GM12878 (cell line): Measurements from ENCODE around the gene UBE3D. TPM values are rescaled to one million over a fixed set of nuclear protein-coding genes. Genes with fewer than 3 reads are reported as not detected.

Experiments used
- ATAC-seq: fragments of 200-7000 bp; cut with Tn5 transposase; 3 replicates; pipeline ENCODE4 v1.9.1; 2020; ENCODE audit warnings: mild to moderate bottlenecking, moderate library complexity
- BruUV-seq: library from RNA; stranded (reverse); fragments of 400-500 nt; replicated peaks from 2 replicates; lab custom pipeline; 2021; lab: Mats Ljungman, UMichigan
- CTCF ChIA-PET: fragments of 300-600 bp; sonication (Branson Sonifier 250); formaldehyde crosslinking; extraction: SDS; loops from one replicate; lab custom pipeline; 2021; ENCODE audit warnings: inconsistent platforms; lab: Yijun Ruan, JAX
- POLR2A ChIA-PET: fragments of 350-600 bp; formaldehyde crosslinking; extraction: SDS; loops from one replicate; lab custom pipeline; 2021; ENCODE audit warnings: inconsistent platforms; lab: Charles Lee
- RAD21 ChIA-PET: fragments of 300-600 bp; sonication (Branson Sonifier 250); formaldehyde crosslinking; loops from one replicate; lab custom pipeline; 2023; ENCODE audit warnings: antibody characterized with exemption; ENCODE audit not compliant: unreplicated experiment; lab: Charles Lee
- SMC1A ChIA-PET: fragments of 300-600 bp; sonication (Branson Sonifier 250); formaldehyde crosslinking; loops from one replicate; lab custom pipeline; 2023; ENCODE audit not compliant: unreplicated experiment, uncharacterized antibody; lab: Charles Lee
- DNase-seq: peaks from one replicate; pipeline ENCODE4 v3.0.0-alpha.2; 2011; ENCODE audit warnings: low read depth, low spot score
- FAIRE-seq: peaks from 3 replicates; lab custom pipeline; 2011; peaks lifted over from hg19 to GRCh38; lab: Jason Lieb, UNC
- H2AFZ ChIP-seq: 2 replicates; pipeline ENCODE4 v1.6.0; 2011; ENCODE audit warnings: low read depth, low read length, control low read depth; ENCODE audit not compliant: control insufficient read depth
- H3K27ac ChIP-seq: 2 replicates; pipeline ENCODE4 v1.5.1; 2011; ENCODE audit warnings: control low read depth; ENCODE audit not compliant: control insufficient read depth, insufficient read depth
- H3K27me3 ChIP-seq, 2 experiments: replicated peaks in 1 of 2; 2 replicates each; pipeline versions ENCODE4 v1.6.0 to v1.6.1; 2011; ENCODE audit warnings: low read length in 1 of 2; ENCODE audit not compliant: control insufficient read depth in 2 of 2, insufficient read depth in 2 of 2
- H3K36me3 ChIP-seq, 2 experiments: 2 replicates each; pipeline ENCODE4 v1.5.1; 2011; ENCODE audit warnings: low read length in 1 of 2; ENCODE audit not compliant: control insufficient read depth in 2 of 2, insufficient read depth in 2 of 2
- H3K4me1 ChIP-seq: 2 replicates; pipeline ENCODE4 v1.6.1; 2011; ENCODE audit warnings: mild to moderate bottlenecking, low read length, moderate library complexity, mixed read lengths; ENCODE audit not compliant: control insufficient read depth, insufficient read depth
- H3K4me2 ChIP-seq: 2 replicates; pipeline ENCODE4 v1.6.0; 2011; ENCODE audit warnings: control low read depth; ENCODE audit not compliant: control insufficient read depth, insufficient read depth
- H3K4me3 ChIP-seq: fragments of 200-600 bp; sonication (generic); 2 replicates; pipeline ENCODE4 v1.5.1; 2016
- H3K79me2 ChIP-seq: 2 replicates; pipeline ENCODE4 v1.6.0; 2011; ENCODE audit warnings: low read length; ENCODE audit not compliant: control insufficient read depth, insufficient read depth
- H3K9ac ChIP-seq: 2 replicates; pipeline ENCODE4 v1.8.0; 2011; ENCODE audit warnings: low read length, control low read depth, mixed read lengths; ENCODE audit not compliant: control insufficient read depth, insufficient read depth
- H3K9me3 ChIP-seq: replicated peaks from 3 replicates; pipeline ENCODE4 v1.5.1; 2011; ENCODE audit warnings: mild to moderate bottlenecking, low read length; ENCODE audit not compliant: control insufficient read depth, insufficient read depth
- H4K20me1 ChIP-seq: 2 replicates; pipeline ENCODE4 v1.6.0; 2011; ENCODE audit not compliant: control insufficient read depth, insufficient read depth
- CBX5 ChIP-seq: sonication (generic); IDR thresholded peaks from 2 replicates; pipeline ENCODE4 v1.6.1; 2016; ENCODE audit warnings: low read depth, moderate library complexity, mild to moderate bottlenecking, inconsistent platforms
- CREB1 ChIP-seq: IDR thresholded peaks from 2 replicates; pipeline ENCODE4 v1.6.1; 2012; ENCODE audit warnings: low read depth, mild to moderate bottlenecking, inconsistent platforms
- GATAD2B ChIP-seq: fragments of 450-650 bp; conservative IDR thresholded peaks from 2 replicates; pipeline ENCODE4 v1.6.1; 2017; ENCODE audit warnings: low read depth, mild to moderate bottlenecking, moderate library complexity
- NFXL1 ChIP-seq: fragments of 450-650 bp; IDR thresholded peaks from 2 replicates; pipeline ENCODE4 v1.6.1; 2017; ENCODE audit warnings: antibody characterized with exemption, mild to moderate bottlenecking, borderline replicate concordance
- PAX8 ChIP-seq: fragments of 450-650 bp; IDR thresholded peaks from 2 replicates; pipeline ENCODE4 v1.6.1; 2017; ENCODE audit warnings: mild to moderate bottlenecking, moderate library complexity
- RAD51 ChIP-seq: fragments of 450-650 bp; IDR thresholded peaks from 2 replicates; pipeline ENCODE4 v1.6.1; 2016; ENCODE audit warnings: moderate library complexity, mild to moderate bottlenecking, inconsistent platforms
- SREBF2 ChIP-seq: IDR thresholded peaks from 2 replicates; pipeline ENCODE4 v1.6.1; 2012; ENCODE audit warnings: mild to moderate bottlenecking, low read length
- SRF ChIP-seq, 2 experiments: IDR thresholded peaks; 2 replicates each; pipeline ENCODE4 v1.6.1; 2011; ENCODE audit warnings: low read depth in 2 of 2, low read length in 2 of 2, mild to moderate bottlenecking in 1 of 2, moderate library complexity in 1 of 2
- ZZZ3 ChIP-seq: IDR thresholded peaks from 2 replicates; pipeline ENCODE4 v1.6.1; 2011; ENCODE audit warnings: low read depth; ENCODE audit not compliant: control insufficient read depth, insufficient read length
- WGBS: methylation state at CpG from one replicate; pipeline ENCODE4 v1.1.6; 2016; ENCODE audit warnings: low lambda C conversion rate; ENCODE audit not compliant: insufficient replicate concordance, insufficient coverage; ENCODE audit errors: missing lambda C conversion rate; 5-methylcytosine and 5-hydroxymethylcytosine counted together
- in situ Hi-C: fragments of 300-500 bp; cut with MboI; formaldehyde crosslinking; loops from 9 replicates; pipeline ENCODE4 v1.14.3; 2018; ENCODE audit warnings: mixed read lengths
- intact Hi-C: fragments of 100-400 bp; cut with micrococcal nuclease; formaldehyde crosslinking; loops from one replicate; pipeline ENCODE4 v1.14.2; 2022; ENCODE audit not compliant: unreplicated experiment
- polyA plus RNA-seq, 11 experiments: library from polyadenylated mRNA; depleted of rRNA in 4 of 11; unstranded in 6 of 11; stranded (reverse) in 5 of 11; fragments of >200 nt; fragmentation: Nextera tagmentation in 4 of 11; fragmentation: Illumina TruSeq in 1 of 11; extraction: Ambion mirVana in 4 of 11; extraction: Trizol in 1 of 11; gene quantifications; 1 replicate in 1 of 11; 2 replicates in 10 of 11; pipeline versions ENCODE4 v1.2.1 to v1.2.3, GENCODE V29; 2011 to 2016; ENCODE audit warnings: inconsistent platforms in 2 of 11, missing spikeins in 2 of 11, low read depth in 1 of 11
- total RNA-seq, 4 experiments: library from RNA; depleted of rRNA in 3 of 4; stranded (reverse); fragments of >200 nt in 3 of 4; fragmentation: Illumina TruSeq in 1 of 4; extraction: Trizol in 1 of 4; gene quantifications; 2 replicates each; pipeline versions ENCODE4 v1.2.1 to v1.2.3, GENCODE V29; 2013 to 2021
- TF ChIP-seq, protein P1 (sequence below): IDR thresholded peaks from 2 replicates; pipeline ENCODE4 v1.6.1; 2012; ENCODE audit warnings: low read depth, low read length, improper control_type of control experiment

UBE3D gene
- total and polyA plus RNA-seq, 10 of the 15 experiments (the other 5 are each of a cell fraction or from before 2014, with no cell fraction given): 4.3 to 9.0 (median 7.5) TPM

DNA sequence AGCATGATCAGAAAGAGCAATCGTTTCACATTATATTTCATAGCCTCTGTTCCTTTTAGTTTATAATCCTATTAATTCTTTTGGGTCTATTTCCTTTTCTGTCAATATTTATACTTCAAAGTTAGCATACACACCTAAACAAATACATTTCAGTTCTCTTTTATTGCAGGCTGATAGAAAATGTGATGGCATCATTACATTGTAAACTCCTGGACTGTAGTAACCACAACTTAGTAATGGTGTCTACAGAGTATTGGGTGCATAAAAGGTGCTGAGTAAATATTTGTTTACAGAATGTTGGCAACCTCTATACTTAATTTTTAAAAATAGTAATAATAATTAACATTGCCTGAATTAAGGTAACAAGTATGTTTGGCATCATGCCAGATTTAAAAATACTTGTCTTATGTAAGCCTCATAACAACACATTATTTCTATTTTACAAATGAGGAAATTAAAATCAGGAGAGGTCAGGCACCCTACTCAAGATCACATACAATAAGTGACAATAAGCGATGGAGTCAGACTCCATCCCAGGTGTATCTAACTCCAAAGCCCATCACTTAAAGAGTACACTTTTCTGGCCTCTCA lies 195.0 kb downstream of the UBE3D start:
- DNase-seq (no peak), FAIRE-seq (no peak), ATAC-seq (no peak)
- H3K4me3 ChIP-seq: no peak overlapping the region
- H3K9ac ChIP-seq: no peak overlapping the region
- no TSS peak for BruUV-seq
- 50% methylated on average over 2 of the region's 2 CpGs for WGBS
- no peaks in the 10 kb centered on the region for H3K9me3 ChIP-seq
- H3K79me2 ChIP-seq: no peaks in the 10 kb centered on the region
- CTCF ChIA-PET: no interaction called here
- H3K27ac ChIP-seq: no peak overlapping the region
- RAD21 ChIA-PET: no interaction called here
- H3K4me2 ChIP-seq: no peak overlapping the region
- no peak overlapping the region for H2AFZ ChIP-seq
- H4K20me1 ChIP-seq: no peaks in the 10 kb centered on the region
- POLR2A ChIA-PET: no interaction called here
- no peaks in the 10 kb centered on the region for H3K4me1 ChIP-seq
- no peaks in the 10 kb centered on the region for H3K36me3 ChIP-seq
- intact Hi-C loops: no loop called here
- TF ChIP-seq GATAD2B: no peak
- TF ChIP-seq, all 136 proteins: peak for 0
- in situ Hi-C loops: no loop called here
- no peaks in the 10 kb centered on the region for H3K27me3 ChIP-seq
- SMC1A ChIA-PET: no interaction called here

DNA sequence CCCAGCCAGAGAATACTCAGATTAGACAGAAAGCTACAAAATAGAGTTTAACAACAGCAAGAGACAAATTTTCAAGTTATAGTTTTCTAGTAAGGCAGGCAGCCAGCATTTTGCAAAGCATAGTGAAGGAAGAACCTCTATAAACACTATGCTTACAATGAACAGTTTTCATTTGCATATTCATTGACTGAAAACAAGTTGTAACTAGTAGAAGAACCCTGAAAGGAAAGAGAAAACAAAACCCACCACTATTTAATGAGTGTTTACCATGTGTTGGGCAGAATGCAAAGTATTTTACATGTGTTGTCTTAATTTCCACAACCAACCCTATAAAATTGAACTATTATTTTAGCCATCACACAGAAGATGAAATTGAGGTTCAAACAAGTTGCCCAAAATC lies 196.1 kb downstream of the UBE3D start:
- in situ Hi-C loops (no loop called here), intact Hi-C loops (no loop called here)
- POLR2A ChIA-PET: no interaction called here
- TF ChIP-seq SRF (IDR thresholded peaks at IDR 0.05; ENCODE audit: low read depth in 2 of 2, low read length in 2 of 2): no peak
- no peak for TF ChIP-seq PAX8
- no peak for TF ChIP-seq SREBF2
- no peak for TF ChIP-seq CBX5
- no peak for TF ChIP-seq RAD51
- no peak for TF ChIP-seq NFXL1
- TF ChIP-seq, protein P1, sequence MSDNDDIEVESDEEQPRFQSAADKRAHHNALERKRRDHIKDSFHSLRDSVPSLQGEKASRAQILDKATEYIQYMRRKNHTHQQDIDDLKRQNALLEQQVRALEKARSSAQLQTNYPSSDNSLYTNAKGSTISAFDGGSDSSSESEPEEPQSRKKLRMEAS: no peak
- no peak for TF ChIP-seq ZZZ3
- no peak for TF ChIP-seq CREB1
- RAD21 ChIA-PET: no interaction called here
- DNase-seq (no peak), FAIRE-seq (no peak), ATAC-seq (no peak)
- no peaks in the 10 kb centered on the region for H4K20me1 ChIP-seq
- H2AFZ ChIP-seq: peak overlapping the region; percentile 16; the same call in 1 of the 2 replicates
- no TSS peak for BruUV-seq
- H3K27ac ChIP-seq: no peak overlapping the region
- no peak overlapping the region for H3K4me2 ChIP-seq
- H3K79me2 ChIP-seq: no peaks in the 10 kb centered on the region
- H3K9ac ChIP-seq: no peak overlapping the region
- H3K36me3 ChIP-seq: no peaks in the 10 kb centered on the region
- H3K9me3 ChIP-seq: no peaks in the 10 kb centered on the region
- H3K4me1 ChIP-seq: no peaks in the 10 kb centered on the region
- no peak overlapping the region for H3K4me3 ChIP-seq
- CTCF ChIA-PET: no interaction called here
- no peaks in the 10 kb centered on the region for H3K27me3 ChIP-seq
- SMC1A ChIA-PET: no interaction called here
